H1 (cell line): ENCODE measurements around the gene CACNA1A.
A peak's percentile ranks its signal among the peaks of the same experiment; 100 is the strongest.

ENCODE experiments used
- CREB1 ChIP-seq: IDR thresholded peaks from 2 replicates; pipeline ENCODE4 v1.6.1; 2012; ENCODE audit warnings: inconsistent platforms
- CTCF ChIP-seq, 3 experiments: IDR thresholded peaks; 1 replicate in 2 of 3; 2 replicates in 1 of 3; pipeline versions ENCODE4 v1.5.1 to v1.6.1; 2011; ENCODE audit warnings: low read length in 3 of 3, mild to moderate bottlenecking in 3 of 3, inconsistent platforms in 2 of 3, low read depth in 1 of 3, moderate library complexity in 1 of 3; ENCODE audit not compliant: insufficient read depth in 1 of 3; ENCODE audit errors: control extremely low read depth in 1 of 3
- EP300 ChIP-seq, 2 experiments: IDR thresholded peaks; 1 replicate in 1 of 2; 2 replicates in 1 of 2; pipeline ENCODE4 v1.6.1; 2011 to 2012; ENCODE audit warnings: low read depth in 2 of 2, low read length in 2 of 2, mild to moderate bottlenecking in 2 of 2, borderline replicate concordance in 1 of 2, inconsistent platforms in 1 of 2, moderate library complexity in 1 of 2
- EZH2 ChIP-seq: fragments of 200-600 bp; sonication (generic); IDR thresholded peaks from 2 replicates; pipeline ENCODE4 v1.7.1; 2012; ENCODE audit warnings: low read depth, mild to moderate bottlenecking, moderate library complexity, low read length, inconsistent platforms; ENCODE audit not compliant: severe bottlenecking
- HDAC2 ChIP-seq, 2 experiments: fragments of 300-600 bp in 1 of 2; sonication (generic) in 1 of 2; IDR thresholded peaks; 2 replicates each; pipeline ENCODE4 v1.6.1; 2011 to 2012; ENCODE audit warnings: low read depth in 2 of 2, low read length in 2 of 2, mild to moderate bottlenecking in 2 of 2, moderate library complexity in 2 of 2, borderline replicate concordance in 1 of 2, inconsistent platforms in 1 of 2
- POLR2A ChIP-seq, 2 experiments: IDR thresholded peaks; 1 replicate in 1 of 2; 2 replicates in 1 of 2; pipeline ENCODE4 v1.6.1; 2011; ENCODE audit warnings: low read depth in 2 of 2, low read length in 2 of 2, mild to moderate bottlenecking in 2 of 2; ENCODE audit errors: control extremely low read depth in 1 of 2
- POLR2AphosphoS5 ChIP-seq: IDR thresholded peaks from 2 replicates; pipeline ENCODE4 v1.6.1; 2011; ENCODE audit warnings: low read depth, low read length
- POU5F1 ChIP-seq: IDR thresholded peaks from 2 replicates; pipeline ENCODE4 v1.6.1; 2011; ENCODE audit warnings: low read depth, mild to moderate bottlenecking, low read length, moderate library complexity
- SUZ12 ChIP-seq: fragments of 200-600 bp; sonication (generic); IDR thresholded peaks from 2 replicates; pipeline ENCODE4 v1.6.1; 2012; ENCODE audit warnings: mild to moderate bottlenecking, inconsistent platforms, low read length, moderate library complexity, mixed read lengths
- TCF12 ChIP-seq: IDR thresholded peaks from 2 replicates; pipeline ENCODE4 v1.6.1; 2011; ENCODE audit warnings: low read depth, mild to moderate bottlenecking, low read length
- YY1 ChIP-seq: IDR thresholded peaks from 2 replicates; pipeline ENCODE4 v1.6.1; 2011; ENCODE audit warnings: low read depth, mild to moderate bottlenecking, low read length

GRCh38 chr19:13212759-13213330 is 293.4 kb downstream of the CACNA1A start:
- TF ChIP-seq SUZ12: no peak
- peak; percentile 69 to 88 (median 80) for TF ChIP-seq CTCF (IDR thresholded peaks at IDR 0.05; ENCODE audit: control extremely low read depth in 1 of 3, insufficient read depth in 1 of 3, low read depth in 1 of 3, low read length in 3 of 3)
- TF ChIP-seq YY1: no peak
- TF ChIP-seq EP300 (IDR thresholded peaks at IDR 0.05; ENCODE audit: borderline replicate concordance in 1 of 2, low read depth in 2 of 2, low read length in 2 of 2): no peak
- TF ChIP-seq CREB1: no peak
- TF ChIP-seq HDAC2 (IDR thresholded peaks at IDR 0.05; ENCODE audit: borderline replicate concordance in 1 of 2, low read depth in 2 of 2, low read length in 2 of 2): peak in 1 of 2 experiments; percentile 88; a peak in 2 of 4 replicates
- no peak for TF ChIP-seq EZH2
- no peak for TF ChIP-seq POU5F1
- no peak for TF ChIP-seq TCF12
- no peak for TF ChIP-seq POLR2AphosphoS5
- no peak for TF ChIP-seq POLR2A (IDR thresholded peaks at IDR 0.05; ENCODE audit: control extremely low read depth in 1 of 2, low read depth in 2 of 2, low read length in 2 of 2)
